Lower lobe of right lung (tissue), 2 donors: ENCODE measurements around the gene DNPEP. TPM values are rescaled to one million over a fixed set of nuclear protein-coding genes. Genes with fewer than 3 reads are reported as not detected.
"Not testable (repeated sequence)": the region's sequence is repeated elsewhere in the genome, so short reads cannot be mapped to it uniquely, and the experiment has no call there.

Source experiments
- ATAC-seq, 2 donors: fragments of 200-7000 bp; cut with Tn5 transposase; one replicate each; pipeline ENCODE4 v1.9.1; 2020 to 2022; ENCODE audit warnings: mild to moderate bottlenecking in 2 of 2, moderate library complexity in 2 of 2
- DNase-seq: peaks from one replicate; pipeline ENCODE4 v3.0.0-alpha.2; 2020
- H3K27ac ChIP-seq: fragments of 200-600 bp; one replicate; pipeline ENCODE4 v1.8.0; 2022
- H3K27me3 ChIP-seq: fragments of 200-600 bp; one replicate; pipeline ENCODE4 v1.8.0; 2022; ENCODE audit warnings: low read depth
- H3K36me3 ChIP-seq: fragments of 200-600 bp; one replicate; pipeline ENCODE4 v1.8.0; 2022; ENCODE audit warnings: mild to moderate bottlenecking
- H3K4me1 ChIP-seq: fragments of 200-600 bp; one replicate; pipeline ENCODE4 v1.8.0; 2022
- H3K4me3 ChIP-seq: fragments of 200-600 bp; one replicate; pipeline ENCODE4 v1.8.0; 2022; ENCODE audit warnings: mild to moderate bottlenecking
- H3K9me3 ChIP-seq: fragments of 200-600 bp; one replicate; pipeline ENCODE4 v1.8.0; 2022
- intact Hi-C: fragments of 100-400 bp; cut with DNase I; formaldehyde crosslinking; loops from one replicate; pipeline ENCODE4 v1.11.0; 2022
- total RNA-seq: library from RNA; stranded (reverse); fragmentation: NEBNext Ultra II Directional; extraction: Animal tissue kit (Norgen Biotek cat#: 25700); gene quantifications from one replicate; pipeline ENCODE4 v1.2.1, GENCODE V29; 2021
- TF ChIP-seq, protein P1 (sequence below): fragments of 200-600 bp; IDR thresholded peaks from one replicate; pipeline ENCODE4 v1.8.0; 2022; ENCODE audit warnings: antibody characterized with exemption, mild to moderate bottlenecking
- donor health status: DM: no; HTN: yes; CAD: no; lungs with severe emphysema.

Gene DNPEP
- total RNA-seq, 1 donor from 2014 or later, result 79.5 TPM

DNA sequence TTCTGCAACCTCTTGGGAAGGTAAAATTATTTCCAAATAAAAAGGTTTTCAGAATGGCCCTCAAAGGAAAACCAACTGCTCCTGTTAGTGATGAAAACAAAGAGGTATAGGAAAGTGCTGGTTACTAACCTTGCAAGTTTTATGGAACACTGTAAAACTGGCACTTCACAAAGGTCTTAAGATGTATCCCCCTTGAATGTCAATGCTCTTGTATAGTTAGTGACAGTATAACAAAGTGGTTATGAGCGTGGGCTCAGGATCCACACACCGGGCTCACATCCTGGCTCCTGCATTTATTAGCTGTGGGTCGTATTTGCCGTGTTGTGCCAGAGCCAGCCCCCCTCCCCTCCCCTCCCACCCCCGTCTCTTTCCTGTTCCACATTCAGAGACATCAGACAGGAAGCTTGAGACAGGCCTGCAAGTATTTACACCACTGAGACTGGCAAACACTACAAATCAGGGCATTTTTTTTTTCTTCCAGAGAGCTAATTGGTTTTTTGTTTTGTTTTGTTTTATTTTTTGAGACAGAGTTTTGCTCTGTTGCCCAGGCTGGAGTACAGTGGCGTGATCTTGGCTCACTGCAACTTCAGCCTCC, 9.2 kb upstream of the DNPEP start:
- no peaks in the 10 kb centered on the region for H3K9me3 ChIP-seq
- DNase-seq (no peak), ATAC-seq (no peak)
- H3K36me3 ChIP-seq, result no peaks in the 10 kb centered on the region
- intact Hi-C loops, result no loop called here
- TF ChIP-seq, protein P1, sequence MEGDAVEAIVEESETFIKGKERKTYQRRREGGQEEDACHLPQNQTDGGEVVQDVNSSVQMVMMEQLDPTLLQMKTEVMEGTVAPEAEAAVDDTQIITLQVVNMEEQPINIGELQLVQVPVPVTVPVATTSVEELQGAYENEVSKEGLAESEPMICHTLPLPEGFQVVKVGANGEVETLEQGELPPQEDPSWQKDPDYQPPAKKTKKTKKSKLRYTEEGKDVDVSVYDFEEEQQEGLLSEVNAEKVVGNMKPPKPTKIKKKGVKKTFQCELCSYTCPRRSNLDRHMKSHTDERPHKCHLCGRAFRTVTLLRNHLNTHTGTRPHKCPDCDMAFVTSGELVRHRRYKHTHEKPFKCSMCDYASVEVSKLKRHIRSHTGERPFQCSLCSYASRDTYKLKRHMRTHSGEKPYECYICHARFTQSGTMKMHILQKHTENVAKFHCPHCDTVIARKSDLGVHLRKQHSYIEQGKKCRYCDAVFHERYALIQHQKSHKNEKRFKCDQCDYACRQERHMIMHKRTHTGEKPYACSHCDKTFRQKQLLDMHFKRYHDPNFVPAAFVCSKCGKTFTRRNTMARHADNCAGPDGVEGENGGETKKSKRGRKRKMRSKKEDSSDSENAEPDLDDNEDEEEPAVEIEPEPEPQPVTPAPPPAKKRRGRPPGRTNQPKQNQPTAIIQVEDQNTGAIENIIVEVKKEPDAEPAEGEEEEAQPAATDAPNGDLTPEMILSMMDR, result no peak
- H3K4me1 ChIP-seq, result peaks cover 12% of the 10 kb centered on the region
- no peak overlapping the region for H3K4me3 ChIP-seq
- H3K27ac ChIP-seq, result no peak overlapping the region
- no peaks in the 10 kb centered on the region for H3K27me3 ChIP-seq

DNA sequence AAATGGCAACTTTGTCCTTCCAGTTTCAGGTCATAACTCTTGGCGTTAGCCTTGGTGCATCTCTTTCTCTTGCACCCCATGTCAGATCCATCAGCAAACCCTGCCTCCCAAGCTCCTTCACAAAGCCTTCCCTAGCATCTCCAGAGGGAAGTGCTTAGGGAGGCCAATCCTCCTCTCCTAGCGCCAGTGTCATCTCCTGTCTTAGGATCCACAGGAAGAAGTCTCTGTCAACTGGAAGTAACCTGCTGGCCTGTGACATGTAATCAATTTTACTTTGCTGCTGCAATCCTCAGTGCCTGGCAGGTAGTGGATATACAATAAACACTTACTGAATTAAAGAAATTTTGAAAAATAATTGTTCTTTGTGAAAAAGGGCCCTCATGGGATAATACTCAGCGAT, 7.9 kb upstream of the DNPEP start:
- no peaks in the 10 kb centered on the region for H3K9me3 ChIP-seq
- no peaks in the 10 kb centered on the region for H3K36me3 ChIP-seq
- TF ChIP-seq, protein P1, result no peak
- no peaks in the 10 kb centered on the region for H3K27me3 ChIP-seq
- no peak for ATAC-seq
- no peak overlapping the region for H3K27ac ChIP-seq
- intact Hi-C loops, result no loop called here
- no peak overlapping the region for H3K4me3 ChIP-seq
- no peak for DNase-seq
- peaks cover 12% of the 10 kb centered on the region for H3K4me1 ChIP-seq

DNA sequence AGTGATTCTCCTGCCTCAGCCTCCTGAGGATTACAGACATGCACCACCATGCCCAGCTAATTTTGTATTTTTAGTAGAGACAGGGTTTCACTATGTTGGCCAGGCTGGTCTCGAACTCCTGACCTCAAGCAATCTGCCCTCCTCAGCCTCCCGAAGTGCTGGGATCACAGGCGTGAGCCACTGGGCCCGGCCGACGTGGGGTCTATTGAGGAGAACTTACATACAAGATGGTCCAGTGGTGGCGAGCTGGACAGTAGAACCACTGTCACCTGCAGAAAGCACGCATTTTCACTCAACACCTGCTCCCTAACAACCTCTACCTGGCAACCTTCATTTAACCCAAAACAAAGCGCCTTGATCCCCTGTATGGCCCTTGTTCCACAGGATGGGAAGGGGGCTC, 7.3 kb upstream of the DNPEP start:
- H3K9me3 ChIP-seq, H3K36me3 ChIP-seq, ATAC-seq, H3K27me3 ChIP-seq, H3K4me3 ChIP-seq, intact Hi-C loops, DNase-seq, H3K27ac ChIP-seq: not testable (repeated sequence)
- H3K4me1 ChIP-seq, result peaks cover 12% of the 10 kb centered on the region

DNA sequence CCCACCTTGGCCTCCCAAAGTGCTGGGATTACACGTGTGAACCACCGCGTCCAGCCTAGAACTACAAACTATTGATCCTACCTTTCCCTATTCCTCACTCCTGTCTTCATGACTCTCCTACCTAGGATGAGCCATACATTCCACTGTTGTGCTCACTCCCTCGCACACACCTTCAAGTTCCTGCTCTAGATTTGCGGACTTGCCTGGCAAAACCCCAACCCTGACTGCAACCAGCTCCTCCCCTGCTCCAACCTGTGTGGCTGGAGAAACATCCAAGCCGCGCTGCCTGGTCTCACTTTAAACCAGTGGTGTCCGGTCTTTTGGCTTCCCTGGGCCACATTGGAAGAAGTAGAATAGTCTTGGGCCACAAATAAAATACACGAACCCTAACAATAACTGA, 5.0 kb upstream of the DNPEP start:
- DNase-seq (no peak), ATAC-seq (no peak)
- TF ChIP-seq, protein P1, result no peak
- Histone ChIP-seq H3K27ac (no peak overlapping the region), H3K27me3 (no peaks in the 10 kb centered on the region), H3K4me1 (no peaks in the 10 kb centered on the region), H3K36me3 (no peaks in the 10 kb centered on the region), H3K9me3 (no peaks in the 10 kb centered on the region), H3K4me3 (no peak overlapping the region)
- intact Hi-C loops, result no loop called here

DNA sequence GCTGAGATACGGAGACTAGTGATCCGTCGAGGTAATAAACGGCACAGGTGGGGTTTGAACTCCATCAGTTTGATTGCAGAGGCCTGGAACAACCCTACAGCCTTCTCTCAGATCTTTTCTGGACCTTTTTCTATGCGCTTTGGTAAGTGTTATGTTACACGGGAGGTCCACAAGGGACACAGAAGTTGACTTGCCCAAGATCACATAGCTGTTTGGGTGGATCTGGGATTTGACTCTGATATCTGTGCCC, 1.1 kb upstream of the DNPEP start:
- Histone ChIP-seq H3K27ac (peak overlapping the region; percentile 94), H3K4me3 (peak overlapping the region; percentile 89), H3K36me3 (peaks cover 29% of the 10 kb centered on the region), H3K4me1 (peaks cover 30% of the 10 kb centered on the region), H3K27me3 (no peaks in the 10 kb centered on the region), H3K9me3 (no peaks in the 10 kb centered on the region)
- ATAC-seq, result no peak
- DNase-seq, result no peak
- intact Hi-C loops, result no loop called here
- TF ChIP-seq, protein P1, result no peak

DNA sequence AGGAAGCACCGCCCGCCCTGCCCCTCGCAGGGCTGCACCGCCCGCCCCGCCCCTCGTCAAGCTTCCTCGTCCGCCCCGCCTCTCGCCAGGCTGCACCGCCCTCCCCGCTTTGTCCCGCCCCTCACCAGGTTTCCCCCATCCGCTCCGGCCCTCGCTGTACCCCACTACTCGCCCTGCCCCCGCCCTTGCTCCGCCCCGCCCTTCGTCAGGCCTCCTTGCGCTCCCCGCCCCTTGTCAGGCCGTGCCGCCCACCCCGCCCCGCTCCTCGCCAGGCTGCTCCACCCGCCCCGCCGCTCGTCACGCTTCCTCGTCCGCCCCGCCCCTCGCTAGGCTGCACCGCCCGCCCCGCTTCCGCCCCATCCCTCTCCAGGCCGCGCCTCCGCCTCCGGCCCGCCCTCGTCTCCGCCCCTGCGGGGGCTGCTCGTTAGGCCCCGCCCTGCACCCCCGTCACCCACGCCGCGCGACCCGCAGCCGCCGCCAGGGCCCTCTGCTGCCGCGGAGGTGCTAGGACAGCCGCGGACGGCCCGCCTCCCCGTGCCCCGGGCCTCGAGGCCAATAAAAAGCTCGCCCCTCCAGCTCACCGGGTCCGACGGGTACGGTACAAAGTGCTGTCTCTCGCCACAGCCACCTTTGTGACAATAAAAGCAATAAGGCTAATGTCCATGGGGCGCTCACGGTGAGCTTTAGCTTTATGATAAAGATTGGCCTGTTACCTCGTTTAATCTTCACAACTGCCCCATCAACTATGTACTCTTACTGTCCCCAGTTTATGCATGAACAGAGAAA, 602 bp upstream of the DNPEP start:
- Histone ChIP-seq H3K27ac (peak overlapping the region; percentile 94), H3K36me3 (peaks cover 34% of the 10 kb centered on the region), H3K4me1 (peaks cover 32% of the 10 kb centered on the region), H3K4me3 (peak overlapping the region; percentile 89), H3K9me3 (no peaks in the 10 kb centered on the region), H3K27me3 (no peaks in the 10 kb centered on the region)
- TF ChIP-seq, protein P1, result peak; percentile 71
- peak; percentile 92 to 93 for ATAC-seq
- intact Hi-C loops, result no loop called here
- peak; percentile 99 for DNase-seq
